Liver (tissue), 9 donors: ENCODE results near the gene RARB. TPM values are rescaled to one million over a fixed set of nuclear protein-coding genes. Genes with fewer than 3 reads are reported as not detected.

Source experiments
- DNase-seq: peaks from one replicate; pipeline ENCODE4 v3.0.0-alpha.2; 2017; ENCODE audit warnings: low spot score
- H3K27ac ChIP-seq, 2 donors: one replicate each; pipeline ENCODE4 v1.7.0; 2013; ENCODE audit warnings: inconsistent platforms in 2 of 2, low read length in 2 of 2, control low read depth in 1 of 2, low read depth in 1 of 2, mild to moderate bottlenecking in 1 of 2
- H3K27me3 ChIP-seq, 4 donors: one replicate each; pipeline versions ENCODE4 v1.6.1 to v1.7.0; 2013; ENCODE audit warnings: low read length in 3 of 4, inconsistent platforms in 1 of 4, mild to moderate bottlenecking in 1 of 4, moderate library complexity in 1 of 4; ENCODE audit not compliant: control insufficient read depth in 4 of 4, insufficient read depth in 4 of 4
- H3K36me3 ChIP-seq, 4 donors: one replicate each; pipeline versions ENCODE4 v1.6.1 to v1.7.0; 2013; ENCODE audit warnings: low read length in 3 of 4, mild to moderate bottlenecking in 3 of 4, low read depth in 1 of 4, moderate library complexity in 1 of 4; ENCODE audit not compliant: control insufficient read depth in 4 of 4, insufficient read depth in 3 of 4
- H3K4me1 ChIP-seq, 4 donors: one replicate each; pipeline versions ENCODE4 v1.6.1 to v1.7.0; 2013; ENCODE audit warnings: low read length in 3 of 4, mild to moderate bottlenecking in 3 of 4, moderate library complexity in 1 of 4; ENCODE audit not compliant: control insufficient read depth in 4 of 4, insufficient read depth in 4 of 4
- H3K4me3 ChIP-seq, 3 donors: one replicate each; pipeline versions ENCODE4 v1.6.1 to v1.7.0; 2013; ENCODE audit warnings: low read length in 3 of 3, control low read depth in 1 of 3, low read depth in 1 of 3, mild to moderate bottlenecking in 1 of 3
- H3K9ac ChIP-seq, 2 donors: one replicate each; pipeline ENCODE4 v1.7.0; 2013; ENCODE audit warnings: low read length in 2 of 2, mild to moderate bottlenecking in 2 of 2, moderate library complexity in 2 of 2, control low read depth in 1 of 2, low read depth in 1 of 2
- H3K9me3 ChIP-seq, 4 donors: one replicate each; pipeline versions ENCODE4 v1.6.1 to v1.7.0; 2013; ENCODE audit warnings: low read length in 3 of 4; ENCODE audit not compliant: control insufficient read depth in 4 of 4
- CTCF ChIP-seq: fragments of 150-350 bp; IDR thresholded peaks from 2 replicates; pipeline ENCODE4 v1.5.1; 2017; ENCODE audit warnings: improper control_type of control experiment, low read depth, low read length; ENCODE audit not compliant: missing input control
- FOXA1 ChIP-seq: IDR thresholded peaks from 2 replicates; pipeline ENCODE4 v1.6.1; 2016; ENCODE audit warnings: antibody characterized with exemption
- FOXA2 ChIP-seq: IDR thresholded peaks from 2 replicates; pipeline ENCODE4 v1.6.1; 2016; ENCODE audit warnings: antibody characterized with exemption
- GABPA ChIP-seq, 2 donors: IDR thresholded peaks in 1 of 2; conservative IDR thresholded peaks in 1 of 2; 2 replicates each; pipeline ENCODE4 v1.6.1; 2016; ENCODE audit warnings: antibody characterized with exemption in 2 of 2, mild to moderate bottlenecking in 1 of 2, moderate library complexity in 1 of 2
- HNF4G ChIP-seq: IDR thresholded peaks from 2 replicates; pipeline ENCODE4 v1.6.1; 2016; ENCODE audit warnings: antibody characterized with exemption
- JUND ChIP-seq, 2 donors: IDR thresholded peaks; 2 replicates each; pipeline ENCODE4 v1.6.1; 2016; ENCODE audit warnings: antibody characterized with exemption in 2 of 2
- MAX ChIP-seq: IDR thresholded peaks from 2 replicates; pipeline ENCODE4 v1.6.1; 2016; ENCODE audit warnings: antibody characterized with exemption
- NR2F2 ChIP-seq: IDR thresholded peaks from 2 replicates; pipeline ENCODE4 v1.6.1; 2016; ENCODE audit warnings: antibody characterized with exemption
- REST ChIP-seq: IDR thresholded peaks from 2 replicates; pipeline ENCODE4 v1.6.1; 2016; ENCODE audit warnings: antibody characterized with exemption, mild to moderate bottlenecking
- RXRA ChIP-seq, 2 donors: IDR thresholded peaks; 2 replicates each; pipeline ENCODE4 v1.6.1; 2017 to 2018; ENCODE audit warnings: antibody characterized with exemption in 2 of 2, mild to moderate bottlenecking in 1 of 2
- TAF1 ChIP-seq: conservative IDR thresholded peaks from 2 replicates; pipeline ENCODE4 v1.6.1; 2016; ENCODE audit warnings: antibody characterized with exemption, mild to moderate bottlenecking
- YY1 ChIP-seq: IDR thresholded peaks from 2 replicates; pipeline ENCODE4 v1.6.1; 2016; ENCODE audit warnings: antibody characterized with exemption, mild to moderate bottlenecking
- ZBTB33 ChIP-seq: IDR thresholded peaks from 2 replicates; pipeline ENCODE4 v1.6.1; 2016; ENCODE audit warnings: antibody characterized with exemption
- WGBS: extraction: QIAGEN DNeasy Blood & Tissue Kit; methylation state at CpG from one replicate; pipeline ENCODE4 v1.1.7; 2013; 5-methylcytosine and 5-hydroxymethylcytosine counted together
- polyA plus RNA-seq, 2 donors: library from polyadenylated mRNA; stranded (reverse) in 1 of 2; unstranded in 1 of 2; fragments of 200-250 nt in 1 of 2; fragments of >200 nt in 1 of 2; fragmentation: Nextera tagmentation in 1 of 2; extraction: Ambion mirVana in 1 of 2; gene quantifications; one replicate each; pipeline versions ENCODE4 v1.2.1 to v1.2.3, GENCODE V29; 2013 to 2015
- total RNA-seq, 2 donors: library from RNA; depleted of rRNA; stranded (reverse); fragments of >200 nt; gene quantifications; one replicate each; pipeline ENCODE4 v1.2.3, GENCODE V29; 2014
- donor health status: healthy.
- donor health status: healthy.
- donor health status: healthy.
- donor health status: healthy.
- donor health status: healthy.

RARB gene
- total and polyA plus RNA-seq, 4 donors, result 2.1 to 3.3 (median 2.3) TPM

GRCh38 chr3:25454005-25454927 lies 26.2 kb downstream of the RARB start:
- peak in 1 of 2 donors; percentile 4 for TF ChIP-seq RXRA (IDR thresholded peaks at IDR 0.05)
- no peak for TF ChIP-seq FOXA1
- TF ChIP-seq JUND (IDR thresholded peaks at IDR 0.05), result no peak
- H3K4me3 ChIP-seq, result no peak overlapping the region
- H3K36me3 ChIP-seq, result no peaks in the 10 kb centered on the region
- WGBS, result 81% methylated on average over 16 of the region's 16 CpGs
- H3K4me1 ChIP-seq, result peaks cover 2 to 6% (median 3%) of the 10 kb centered on the region in 4 donors
- H3K9me3 ChIP-seq, result no peaks in the 10 kb centered on the region
- H3K9ac ChIP-seq, result no peak overlapping the region
- DNase-seq, result no peak
- no peaks in the 10 kb centered on the region for H3K27me3 ChIP-seq
- no peak overlapping the region for H3K27ac ChIP-seq

GRCh38 chr3:25455441-25456132 lies 27.5 kb downstream of the RARB start:
- peaks cover 0 to 3% (median 1%) of the 10 kb centered on the region in 4 donors for H3K4me1 ChIP-seq
- no peak overlapping the region for H3K4me3 ChIP-seq
- WGBS, result 75% methylated on average over 8 of the region's 8 CpGs
- TF ChIP-seq JUND (IDR thresholded peaks at IDR 0.05) (no peak), HNF4G (no peak), REST (no peak), FOXA1 (no peak), MAX (no peak)
- H3K27me3 ChIP-seq, result no peaks in the 10 kb centered on the region
- DNase-seq, result no peak
- no peaks in the 10 kb centered on the region for H3K36me3 ChIP-seq
- H3K9me3 ChIP-seq, result no peaks in the 10 kb centered on the region
- H3K27ac ChIP-seq, result peak overlapping the region; percentile 14 to 21
- H3K9ac ChIP-seq, result no peak overlapping the region

GRCh38 chr3:25456723-25457670 lies 28.9 kb downstream of the RARB start:
- H3K36me3 ChIP-seq, result no peaks in the 10 kb centered on the region
- no peak for DNase-seq
- no peaks in the 10 kb centered on the region for H3K27me3 ChIP-seq
- 81% methylated on average over 7 of the region's 7 CpGs for WGBS
- no peak overlapping the region for H3K9ac ChIP-seq
- peaks cover 0 to 3% (median 1%) of the 10 kb centered on the region in 4 donors for H3K4me1 ChIP-seq
- H3K4me3 ChIP-seq, result no peak overlapping the region
- H3K9me3 ChIP-seq, result no peaks in the 10 kb centered on the region
- H3K27ac ChIP-seq, result no peak overlapping the region
- no peak for TF ChIP-seq MAX
- no peak for TF ChIP-seq RXRA (IDR thresholded peaks at IDR 0.05)
- no peak for TF ChIP-seq FOXA2
- no peak for TF ChIP-seq FOXA1
- no peak for TF ChIP-seq NR2F2
- no peak for TF ChIP-seq ZBTB33
- no peak for TF ChIP-seq YY1
- no peak for TF ChIP-seq GABPA (IDR thresholded peaks at IDR 0.05 in 1 of 2, conservative IDR thresholded peaks at IDR 0.05 in 1 of 2)
- no peak for TF ChIP-seq CTCF
- TF ChIP-seq TAF1, result no peak
